HEK293T (cell line): Measurements from ENCODE around the gene RORC.
"Not testable (repeated sequence)": the region's sequence is repeated elsewhere in the genome, so short reads cannot be mapped to it uniquely, and the experiment has no call there.

Experiments used
- CTCF ChIA-PET: fragments of 350-600 bp; formaldehyde crosslinking; extraction: SDS; loops from one replicate; lab custom pipeline; 2021; ENCODE audit warnings: antibody characterized with exemption, inconsistent platforms; lab: Yijun Ruan, JAX
- POLR2A ChIA-PET: fragments of 350-600 bp; formaldehyde crosslinking; extraction: SDS; loops from one replicate; lab custom pipeline; 2020; ENCODE audit warnings: antibody characterized with exemption, inconsistent platforms; lab: Yijun Ruan, JAX
- DNase-seq: peaks from one replicate; pipeline ENCODE4 v3.0.0; 2012; ENCODE audit warnings: mixed read lengths; ENCODE audit errors: extremely low spot score
- ARNT ChIP-seq: fragments of 450-650 bp; IDR thresholded peaks from 2 replicates; pipeline ENCODE4 v1.6.1; 2017; ENCODE audit warnings: mild to moderate bottlenecking
- BHLHE40 ChIP-seq: fragments of 450-650 bp; IDR thresholded peaks from 2 replicates; pipeline ENCODE4 v1.6.1; 2016; ENCODE audit warnings: mild to moderate bottlenecking, moderate library complexity, borderline replicate concordance
- CTBP1 ChIP-seq: fragments of 450-650 bp; IDR thresholded peaks from 2 replicates; pipeline ENCODE4 v1.6.1; 2016; ENCODE audit warnings: borderline replicate concordance
- ELF4 ChIP-seq: fragments of 450-650 bp; IDR thresholded peaks from 2 replicates; pipeline ENCODE4 v1.6.1; 2017; ENCODE audit warnings: antibody characterized with exemption
- FOXA1 ChIP-seq: fragments of 450-650 bp; IDR thresholded peaks from 2 replicates; pipeline ENCODE4 v1.6.1; 2016; ENCODE audit warnings: mild to moderate bottlenecking
- FOXK2 ChIP-seq: fragments of 450-650 bp; IDR thresholded peaks from 2 replicates; pipeline ENCODE4 v1.6.1; 2016; ENCODE audit warnings: mild to moderate bottlenecking
- FOXM1 ChIP-seq: fragments of 450-650 bp; IDR thresholded peaks from 2 replicates; pipeline ENCODE4 v1.6.1; 2017; ENCODE audit warnings: mild to moderate bottlenecking, borderline replicate concordance
- HDGF ChIP-seq: fragments of 450-650 bp; IDR thresholded peaks from 2 replicates; pipeline ENCODE4 v1.6.1; 2017; ENCODE audit warnings: antibody characterized with exemption, borderline replicate concordance
- L3MBTL2 ChIP-seq: fragments of 450-650 bp; conservative IDR thresholded peaks from 2 replicates; pipeline ENCODE4 v1.6.1; 2016; ENCODE audit warnings: mild to moderate bottlenecking
- LEF1 ChIP-seq: fragments of 450-650 bp; IDR thresholded peaks from 2 replicates; pipeline ENCODE4 v1.6.1; 2017; ENCODE audit warnings: mild to moderate bottlenecking, borderline replicate concordance
- NFRKB ChIP-seq: fragments of 450-650 bp; IDR thresholded peaks from 2 replicates; pipeline ENCODE4 v1.6.1; 2016; ENCODE audit warnings: mild to moderate bottlenecking, moderate library complexity
- SP1 ChIP-seq: fragments of 450-650 bp; IDR thresholded peaks from 2 replicates; pipeline ENCODE4 v1.6.1; 2017
- SUZ12 ChIP-seq: fragments of 450-650 bp; IDR thresholded peaks from 2 replicates; pipeline ENCODE4 v1.6.1; 2016; ENCODE audit warnings: mild to moderate bottlenecking
- TARDBP ChIP-seq: fragments of 450-650 bp; IDR thresholded peaks from 2 replicates; pipeline ENCODE4 v1.6.1; 2016
- ZNF384 ChIP-seq: fragments of 450-650 bp; IDR thresholded peaks from 2 replicates; pipeline ENCODE4 v1.6.1; 2016
- TF ChIP-seq, protein P1 (sequence below): fragments of 450-650 bp; IDR thresholded peaks from 2 replicates; pipeline ENCODE4 v1.6.1; 2016

The RORC gene

DNA sequence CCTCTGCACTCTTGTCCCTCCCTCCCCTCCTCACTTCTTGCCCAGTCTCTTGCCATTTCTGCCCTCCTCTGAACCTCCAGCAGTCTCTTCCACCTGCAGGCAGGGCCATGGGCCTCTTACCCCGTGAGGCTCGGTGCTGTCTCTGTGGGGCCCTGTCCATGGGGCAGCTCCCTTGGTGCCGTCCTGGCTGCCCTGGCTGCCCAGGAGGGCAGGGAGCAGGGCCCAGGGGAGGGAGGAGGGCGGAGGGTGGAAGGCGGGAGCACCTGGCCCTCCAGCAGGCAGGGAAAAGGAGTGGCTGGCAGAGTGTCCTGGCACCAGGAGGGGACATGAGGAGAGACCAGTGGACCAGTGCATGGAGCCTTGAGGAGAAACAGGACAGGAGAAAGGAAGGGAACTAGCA lies at the start of gene RORC:
Gene RORC, minus strand, starts transcription at position 198 of the 400 bp plus-strand sequence. Its CDS starts 38 bp downstream, at position 160.
- no peak for DNase-seq
- ChIA-PET CTCF (no interaction called here), POLR2A (no interaction called here)
- no peak for TF ChIP-seq LEF1
- no peak for TF ChIP-seq HDGF
- no peak for TF ChIP-seq TARDBP
- no peak for TF ChIP-seq ARNT
- TF ChIP-seq FOXA1 = no peak
- TF ChIP-seq NFRKB = no peak
- no peak for TF ChIP-seq FOXM1
- no peak for TF ChIP-seq BHLHE40
- TF ChIP-seq CTBP1 = no peak
- no peak for TF ChIP-seq ZNF384
- TF ChIP-seq, protein P1, sequence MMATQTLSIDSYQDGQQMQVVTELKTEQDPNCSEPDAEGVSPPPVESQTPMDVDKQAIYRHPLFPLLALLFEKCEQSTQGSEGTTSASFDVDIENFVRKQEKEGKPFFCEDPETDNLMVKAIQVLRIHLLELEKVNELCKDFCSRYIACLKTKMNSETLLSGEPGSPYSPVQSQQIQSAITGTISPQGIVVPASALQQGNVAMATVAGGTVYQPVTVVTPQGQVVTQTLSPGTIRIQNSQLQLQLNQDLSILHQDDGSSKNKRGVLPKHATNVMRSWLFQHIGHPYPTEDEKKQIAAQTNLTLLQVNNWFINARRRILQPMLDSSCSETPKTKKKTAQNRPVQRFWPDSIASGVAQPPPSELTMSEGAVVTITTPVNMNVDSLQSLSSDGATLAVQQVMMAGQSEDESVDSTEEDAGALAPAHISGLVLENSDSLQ = no peak
- TF ChIP-seq SUZ12 = no peak
- no peak for TF ChIP-seq L3MBTL2
- no peak for TF ChIP-seq SP1
- TF ChIP-seq FOXK2 = no peak
- no peak for TF ChIP-seq ELF4

DNA sequence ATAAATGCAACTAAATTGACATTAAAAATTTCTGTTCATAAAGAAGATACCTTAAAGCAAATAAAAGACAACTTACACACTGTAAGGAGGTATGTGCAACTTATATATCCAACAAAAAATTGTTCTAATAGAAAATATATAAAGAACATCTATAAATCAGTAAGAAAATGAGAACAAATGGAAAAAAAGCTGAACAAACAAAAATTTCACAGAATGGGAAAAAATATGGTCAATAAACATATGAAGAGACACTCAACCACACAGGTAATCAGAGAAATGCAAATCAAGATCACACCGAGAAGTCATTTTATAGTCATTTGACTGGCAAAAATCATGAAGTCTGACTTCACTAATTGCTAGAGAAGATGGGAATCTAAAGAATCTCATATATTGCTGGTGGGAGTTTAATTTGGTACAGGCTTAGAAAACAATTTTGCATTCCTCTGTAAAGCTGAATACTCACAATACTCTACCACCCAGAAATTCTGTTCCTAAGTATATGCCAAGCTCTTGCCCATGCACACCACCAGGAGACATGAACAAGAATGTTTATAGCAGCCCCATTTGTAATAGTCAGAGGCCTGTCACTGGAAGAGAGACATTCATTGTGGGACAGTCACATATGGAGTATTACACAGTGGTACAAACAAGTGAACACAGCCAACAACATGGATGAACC lies 44.0 kb upstream of the RORC start:
- no peak for TF ChIP-seq SP1
- TF ChIP-seq, protein P1 = no peak
- TF ChIP-seq SUZ12 = no peak
- DNase-seq = no peak
- POLR2A ChIA-PET = no interaction called here
- CTCF ChIA-PET = interaction anchor here (0.6 kb wide), 2 partner anchors 126 to 268 kb away, joined by 3 read pairs; no protein-coding TSS in a partner anchor

DNA sequence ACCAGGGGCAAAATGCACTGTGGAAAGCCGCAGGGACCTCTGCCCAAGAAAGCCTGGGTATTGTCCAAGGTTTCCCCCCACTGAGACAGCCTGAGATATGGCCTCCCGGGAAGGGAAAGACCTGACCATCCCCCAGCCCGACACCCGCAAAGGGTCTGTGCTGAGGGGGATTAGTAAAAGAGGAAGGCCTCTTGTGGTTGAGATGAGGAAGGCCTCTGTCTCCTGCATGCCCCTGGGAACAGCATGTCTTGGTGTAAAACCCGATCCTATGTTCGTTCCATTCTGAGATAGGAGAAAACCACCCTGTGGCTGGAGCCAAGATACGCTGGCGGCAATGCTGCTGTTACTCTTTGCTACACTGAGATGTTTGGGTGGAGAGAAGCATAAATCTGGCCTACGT lies 41.2 kb upstream of the RORC start:
- CTCF ChIA-PET, DNase-seq: not testable (repeated sequence)

DNA sequence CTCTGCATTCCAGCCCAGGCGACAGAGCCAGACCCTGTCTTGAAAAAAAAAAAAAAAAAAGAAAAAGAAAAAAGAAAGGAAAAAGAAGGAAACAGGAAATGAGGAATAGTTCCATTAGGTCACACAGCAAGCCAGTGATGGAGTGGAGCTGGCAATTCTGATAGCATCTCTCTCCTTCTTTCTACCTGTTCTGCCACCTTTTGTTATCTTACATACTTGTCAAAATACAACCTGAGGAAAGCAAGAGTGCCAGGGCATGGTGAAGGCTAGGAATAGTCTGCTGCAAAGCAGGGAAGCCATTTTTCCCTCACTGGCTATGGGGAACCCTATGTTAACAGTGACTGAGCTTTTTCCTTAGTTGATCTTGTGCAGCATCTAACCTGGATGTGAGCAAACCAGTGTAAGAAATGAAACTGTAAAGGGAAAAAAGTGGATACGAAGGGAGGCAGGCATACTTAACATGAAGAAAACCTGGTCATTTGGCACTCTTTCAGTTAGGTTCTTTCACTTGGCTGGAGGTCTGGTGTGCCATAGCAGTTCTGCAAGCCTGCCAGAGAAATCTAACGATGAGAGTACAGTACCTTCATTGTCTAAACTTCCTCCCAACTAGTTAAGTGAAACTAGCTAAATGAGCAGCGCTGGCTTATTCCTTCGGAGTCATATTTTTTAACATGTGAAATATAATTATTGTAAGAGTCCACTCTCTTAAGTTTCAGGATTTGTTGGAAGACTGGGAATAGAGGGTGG lies 39.9 kb upstream of the RORC start:
- POLR2A ChIA-PET = no interaction called here
- TF ChIP-seq, protein P1 = no peak
- TF ChIP-seq L3MBTL2 = no peak
- no peak for TF ChIP-seq CTBP1
- TF ChIP-seq FOXA1 = no peak
- no peak for TF ChIP-seq TARDBP
- TF ChIP-seq NFRKB = no peak
- TF ChIP-seq BHLHE40 = no peak
- no peak for TF ChIP-seq FOXM1
- no peak for TF ChIP-seq FOXK2
- TF ChIP-seq LEF1 = no peak
- no peak for TF ChIP-seq HDGF
- no peak for TF ChIP-seq ARNT
- TF ChIP-seq SUZ12 = no peak
- no peak for TF ChIP-seq ZNF384
- TF ChIP-seq SP1 = no peak
- no peak for TF ChIP-seq ELF4
- CTCF ChIA-PET = interaction anchor here (1.4 kb wide), 1 partner anchor 9 kb away, joined by 3 read pairs; no protein-coding TSS in a partner anchor
- no peak for DNase-seq

More for the DNA sequence above, 41.2 kb upstream of the RORC start:
- POLR2A ChIA-PET = not testable (repeated sequence)

DNA sequence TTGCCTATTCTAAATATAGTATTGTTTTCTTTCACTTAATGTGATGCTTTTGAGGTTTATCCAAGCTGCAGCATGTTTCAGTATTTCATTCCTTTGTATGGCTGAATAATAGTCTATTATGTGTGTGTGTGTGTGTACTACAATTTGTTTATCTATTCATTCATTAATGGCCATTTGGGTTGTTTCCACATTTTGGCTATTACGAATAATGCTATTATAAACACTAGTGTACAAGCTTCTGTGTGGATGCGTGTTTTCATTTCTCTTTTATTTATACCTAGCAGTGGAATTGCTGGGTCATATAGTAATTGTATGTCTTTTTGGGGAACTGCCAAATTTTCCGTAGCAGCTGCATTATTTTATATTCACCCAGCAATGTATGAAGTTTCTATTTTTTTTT lies 36.9 kb upstream of the RORC start:
- POLR2A ChIA-PET = no interaction called here
- DNase-seq = no peak

More for the DNA sequence above, 36.9 kb upstream of the RORC start:
- TF ChIP-seq TARDBP = no peak
- TF ChIP-seq SP1 = no peak
- no peak for TF ChIP-seq CTBP1
- TF ChIP-seq FOXM1 = no peak
- no peak for TF ChIP-seq ELF4
- no peak for TF ChIP-seq NFRKB
- TF ChIP-seq BHLHE40 = no peak
- TF ChIP-seq HDGF = no peak
- no peak for TF ChIP-seq LEF1
- TF ChIP-seq FOXK2 = no peak
- TF ChIP-seq FOXA1 = no peak
- no peak for TF ChIP-seq SUZ12
- TF ChIP-seq, protein P1 = no peak
- TF ChIP-seq ARNT = no peak
- no peak for TF ChIP-seq L3MBTL2
- TF ChIP-seq ZNF384 = no peak
- CTCF ChIA-PET = no interaction called here
